Middle frontal gyrus (tissue), 1 donor: ENCODE measurements around the gene MARF1.
"Not testable (repeated sequence)": the region's sequence is repeated elsewhere in the genome, so short reads cannot be mapped to it uniquely, and the experiment has no call there.

Experiments used
- DNase-seq: peaks from one replicate; pipeline ENCODE4 v3.0.0-alpha.2; 2015; ENCODE audit warnings: low spot score; ENCODE audit errors: extremely low spot score

Gene MARF1

GRCh38 chr16:15654591-15654990 is 11.6 kb upstream of the MARF1 start:
- no peak for DNase-seq

- no peak for DNase-seq
Observed at GRCh38 chr16:15653227-15653626, 10.3 kb upstream of the MARF1 start.

GRCh38 chr16:15652293-15653001 is 9.5 kb upstream of the MARF1 start:
- DNase-seq: no peak

- no peak for DNase-seq
Observed at GRCh38 chr16:15650698-15651171, 7.8 kb upstream of the MARF1 start.

GRCh38 chr16:15650019-15650697 is 7.2 kb upstream of the MARF1 start, which contains the start of gene NDE1:
Gene NDE1 (plus strand): TSS chr16:15650245. CDS start chr16:15664779, 14,534 bp downstream.
- DNase-seq: peak; percentile 87

GRCh38 chr16:15649727-15650018 is 6.7 kb upstream of the MARF1 start:
- DNase-seq: no peak

GRCh38 chr16:15649311-15649710 is 6.4 kb upstream of the MARF1 start:
- not testable (repeated sequence) for DNase-seq

- no peak for DNase-seq
Observed at GRCh38 chr16:15648135-15648730, 5.3 kb upstream of the MARF1 start.

- no peak for DNase-seq
Observed at GRCh38 chr16:15647294-15648014, 4.5 kb upstream of the MARF1 start.

GRCh38 chr16:15646557-15647293 is 3.8 kb upstream of the MARF1 start:
- not testable (repeated sequence) for DNase-seq

GRCh38 chr16:15644962-15645465 is 2.1 kb upstream of the MARF1 start:
- DNase-seq: not testable (repeated sequence)

GRCh38 chr16:15644267-15644961 is 1.5 kb upstream of the MARF1 start:
- DNase-seq: no peak

GRCh38 chr16:15643946-15644250 is 944 bp upstream of the MARF1 start:
- DNase-seq: no peak

- DNase-seq: no peak
Observed at GRCh38 chr16:15642557-15643047, 352 bp downstream of the MARF1 start.

GRCh38 chr16:15641753-15642556 is 999 bp downstream of the MARF1 start:
- no peak for DNase-seq

GRCh38 chr16:15640966-15641365 is 2.0 kb downstream of the MARF1 start:
- no peak for DNase-seq

GRCh38 chr16:15639061-15639568 is 3.8 kb downstream of the MARF1 start:
- DNase-seq: no peak

- no peak for DNase-seq
Observed at GRCh38 chr16:15636392-15636873, 6.5 kb downstream of the MARF1 start.

GRCh38 chr16:15635926-15636325 is 7.0 kb downstream of the MARF1 start:
- DNase-seq: no peak
